Tibial nerve (tissue), 4 donors: ENCODE measurements around the gene RAB20.

Experiments
- CTCF ChIP-seq, 5 experiments: fragments of 200-600 bp in 3 of 5; fragments of 450-650 bp in 2 of 5; sonication (generic) in 3 of 5; IDR thresholded peaks; one replicate each; pipeline ENCODE4 v1.5.1; 2016 to 2019; ENCODE audit warnings: antibody characterized with exemption in 5 of 5, mild to moderate bottlenecking in 3 of 5, moderate library complexity in 2 of 5
- EP300 ChIP-seq, 2 donors: sonication (generic); formaldehyde crosslinking; IDR thresholded peaks; one replicate each; pipeline ENCODE4 v1.6.1; 2017; ENCODE audit warnings: antibody characterized with exemption in 2 of 2, mild to moderate bottlenecking in 1 of 2
- POLR2A ChIP-seq, 2 donors: fragments of 450-650 bp; IDR thresholded peaks; one replicate each; pipeline ENCODE4 v1.6.1; 2017; ENCODE audit warnings: antibody characterized with exemption in 2 of 2, mild to moderate bottlenecking in 2 of 2, moderate library complexity in 2 of 2

GRCh38 chr13:110503979-110504499 is 57.5 kb downstream of the RAB20 start:
- TF ChIP-seq POLR2A (IDR thresholded peaks at IDR 0.05) (no peak), CTCF (IDR thresholded peaks at IDR 0.05) (no peak), EP300 (IDR thresholded peaks at IDR 0.05) (no peak)
